Lower leg skin (tissue), 4 donors: ENCODE results near the gene GLE1. TPM values are rescaled to one million over a fixed set of nuclear protein-coding genes. Genes with fewer than 3 reads are reported as not detected.

Experiments used
- DNase-seq, 2 donors: peaks; one replicate each; pipeline ENCODE4 v3.0.0-alpha.2; 2019; ENCODE audit warnings: low spot score in 2 of 2
- H3K4me3 ChIP-seq: fragments of 200-600 bp; sonication (generic); 2 replicates; pipeline ENCODE4 v1.5.1; 2017; ENCODE audit warnings: mild to moderate bottlenecking, low read depth; ENCODE audit not compliant: poor library complexity, severe bottlenecking
- POLR2A ChIP-seq, 2 donors: fragments of 450-650 bp; IDR thresholded peaks; one replicate each; pipeline ENCODE4 v1.6.1; 2016 to 2017; ENCODE audit warnings: antibody characterized with exemption in 2 of 2, mild to moderate bottlenecking in 1 of 2, moderate library complexity in 1 of 2
- WGBS, 2 donors: methylation state at CpG; one replicate each; pipeline ENCODE4 v1.1.5; 2018; 5-methylcytosine and 5-hydroxymethylcytosine counted together
- intact Hi-C: fragments of 100-400 bp; cut with DNase I; formaldehyde crosslinking; loops from one replicate; pipeline ENCODE4 v1.15.0; 2023; ENCODE audit warnings: low total_unique reads
- total RNA-seq, 4 donors: library from RNA; depleted of rRNA; stranded (reverse); fragments of >200 nt; gene quantifications; one replicate each; pipeline ENCODE4 v1.1.0, GENCODE V29; 2016
- TF ChIP-seq, protein P1 (sequence below), 3 donors: fragments of 450-650 bp; IDR thresholded peaks; one replicate each; pipeline ENCODE4 v1.5.1; 2016; ENCODE audit warnings: antibody characterized with exemption in 3 of 3, mild to moderate bottlenecking in 3 of 3, moderate library complexity in 2 of 3

GLE1 gene
- total RNA-seq, 4 donors from 2014 or later, result 28.6 to 44.3 (median 30.8) TPM

DNA sequence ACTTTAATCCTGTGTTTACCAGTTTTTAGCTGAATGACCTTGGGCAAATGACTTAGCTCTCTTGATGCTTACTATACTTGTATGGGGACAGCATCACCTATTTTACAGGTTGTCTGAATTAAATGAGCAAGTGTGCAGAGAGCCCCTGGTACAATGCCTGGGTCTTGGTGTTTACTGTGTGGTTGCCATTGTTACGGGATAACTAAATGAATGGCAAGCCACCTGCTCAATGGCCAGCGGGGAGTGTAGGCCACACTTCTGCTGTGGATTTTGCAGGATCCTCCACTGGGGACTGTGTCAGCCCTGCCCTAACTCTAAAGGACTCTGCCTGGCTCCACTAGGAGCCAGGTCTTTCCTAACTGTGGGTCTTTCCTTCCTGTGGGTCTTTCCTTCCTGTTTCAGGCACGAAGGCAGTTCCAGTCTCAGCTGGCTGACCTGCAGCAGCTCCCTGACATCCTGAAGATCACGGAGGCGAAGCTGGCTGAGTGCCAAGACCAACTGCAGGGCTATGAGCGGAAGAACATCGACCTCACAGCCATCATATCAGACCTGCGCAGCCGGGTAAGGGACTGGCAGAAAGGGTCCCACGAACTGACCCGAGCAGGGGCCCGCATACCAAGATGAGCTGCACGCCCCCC, 10.3 kb upstream of the GLE1 start:
- TF ChIP-seq, protein P1, sequence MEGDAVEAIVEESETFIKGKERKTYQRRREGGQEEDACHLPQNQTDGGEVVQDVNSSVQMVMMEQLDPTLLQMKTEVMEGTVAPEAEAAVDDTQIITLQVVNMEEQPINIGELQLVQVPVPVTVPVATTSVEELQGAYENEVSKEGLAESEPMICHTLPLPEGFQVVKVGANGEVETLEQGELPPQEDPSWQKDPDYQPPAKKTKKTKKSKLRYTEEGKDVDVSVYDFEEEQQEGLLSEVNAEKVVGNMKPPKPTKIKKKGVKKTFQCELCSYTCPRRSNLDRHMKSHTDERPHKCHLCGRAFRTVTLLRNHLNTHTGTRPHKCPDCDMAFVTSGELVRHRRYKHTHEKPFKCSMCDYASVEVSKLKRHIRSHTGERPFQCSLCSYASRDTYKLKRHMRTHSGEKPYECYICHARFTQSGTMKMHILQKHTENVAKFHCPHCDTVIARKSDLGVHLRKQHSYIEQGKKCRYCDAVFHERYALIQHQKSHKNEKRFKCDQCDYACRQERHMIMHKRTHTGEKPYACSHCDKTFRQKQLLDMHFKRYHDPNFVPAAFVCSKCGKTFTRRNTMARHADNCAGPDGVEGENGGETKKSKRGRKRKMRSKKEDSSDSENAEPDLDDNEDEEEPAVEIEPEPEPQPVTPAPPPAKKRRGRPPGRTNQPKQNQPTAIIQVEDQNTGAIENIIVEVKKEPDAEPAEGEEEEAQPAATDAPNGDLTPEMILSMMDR (IDR thresholded peaks at IDR 0.05), result no peak
- no peak for TF ChIP-seq POLR2A (IDR thresholded peaks at IDR 0.05)
- 41 to 56% methylated on average over 12 to 13 of the region's 13 CpGs for WGBS, 2 donors
- no peak overlapping the region for H3K4me3 ChIP-seq
- peak; percentile 39 to 88 for DNase-seq
- intact Hi-C loops, result no loop called here

DNA sequence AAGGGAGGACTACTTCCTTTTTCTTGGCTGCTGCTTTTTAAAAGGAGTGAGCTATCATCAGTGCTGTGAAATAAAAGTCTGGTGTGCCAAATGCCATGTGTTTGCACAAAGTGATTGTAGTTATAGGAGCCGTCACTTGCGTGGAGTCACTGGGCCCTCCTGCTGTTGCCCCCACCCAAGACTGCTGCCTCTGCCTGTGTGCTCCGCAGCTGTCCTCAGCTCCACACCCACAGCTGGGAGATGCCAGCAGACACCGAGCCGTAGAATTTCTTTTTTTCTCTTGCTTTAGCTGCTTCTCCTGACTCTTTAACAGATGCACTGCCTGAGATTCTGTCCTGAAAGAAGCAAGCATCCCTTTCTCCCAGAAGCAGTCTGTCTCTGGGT, 9.8 kb upstream of the GLE1 start:
- DNase-seq, result no peak
- intact Hi-C loops, result no loop called here
- no peak overlapping the region for H3K4me3 ChIP-seq
- WGBS, 2 donors, result 43 to 59% methylated on average over 5 of the region's 5 CpGs
- no peak for TF ChIP-seq POLR2A (IDR thresholded peaks at IDR 0.05)
- TF ChIP-seq, protein P1 (IDR thresholded peaks at IDR 0.05), result no peak

DNA sequence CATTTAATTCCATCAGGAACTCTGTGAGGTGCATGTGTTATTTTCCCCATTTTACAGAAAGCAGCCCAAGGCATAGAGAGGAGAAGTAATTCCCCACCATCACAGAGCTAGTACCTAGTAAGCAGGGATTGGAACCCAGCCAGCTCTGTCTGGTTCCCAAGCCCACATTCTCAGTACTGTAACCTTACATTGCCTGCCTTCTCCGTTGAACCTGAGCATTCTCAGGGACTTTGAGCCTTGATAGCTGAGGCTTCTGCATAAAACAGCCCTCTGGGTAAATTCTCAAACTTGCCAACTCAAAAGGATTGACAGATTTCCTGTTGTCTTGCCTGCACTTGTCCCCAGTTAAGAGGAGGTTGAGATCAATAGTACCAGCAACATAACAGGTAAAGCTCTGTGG, 9.2 kb upstream of the GLE1 start:
- no peak for DNase-seq
- H3K4me3 ChIP-seq, result no peak overlapping the region
- 32 to 45% methylated on average over 1 of the region's 1 CpG for WGBS, 2 donors
- intact Hi-C loops, result no loop called here
- TF ChIP-seq, protein P1 (IDR thresholded peaks at IDR 0.05), result no peak
- no peak for TF ChIP-seq POLR2A (IDR thresholded peaks at IDR 0.05)

DNA sequence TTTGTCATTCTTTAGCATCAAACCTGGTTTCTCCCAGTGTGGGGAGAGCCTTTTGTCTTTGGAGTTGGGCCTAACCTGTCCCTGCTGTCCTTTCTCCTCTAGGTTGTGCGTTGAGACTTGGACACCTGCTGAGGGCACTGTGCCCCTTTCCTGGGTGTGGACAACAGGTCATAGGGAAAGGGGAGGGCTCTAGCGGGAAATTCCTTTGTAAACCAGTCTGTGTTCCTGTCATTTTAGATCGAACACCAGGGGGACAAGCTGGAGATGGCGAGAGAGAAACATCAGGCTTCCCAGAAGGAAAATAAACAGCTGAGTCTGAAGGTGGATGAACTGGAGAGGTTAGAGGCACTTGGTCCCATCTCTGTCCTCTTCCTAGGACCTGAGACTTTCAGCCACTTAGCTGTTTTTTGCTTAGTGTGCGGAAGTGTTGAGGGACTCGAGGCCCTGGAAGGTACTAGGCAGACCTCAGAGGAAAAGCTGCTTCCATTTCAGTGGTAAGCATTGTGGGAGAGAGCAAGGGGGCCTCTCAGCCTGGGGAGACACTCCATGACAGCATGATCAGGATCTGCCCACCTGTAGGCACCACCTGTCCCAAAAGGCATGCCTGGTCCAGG, 8.6 kb upstream of the GLE1 start:
- 54 to 66% methylated on average over 6 of the region's 6 CpGs for WGBS, 2 donors
- DNase-seq, result no peak
- intact Hi-C loops, result no loop called here
- TF ChIP-seq POLR2A (IDR thresholded peaks at IDR 0.05), result no peak
- H3K4me3 ChIP-seq, result no peak overlapping the region

DNA sequence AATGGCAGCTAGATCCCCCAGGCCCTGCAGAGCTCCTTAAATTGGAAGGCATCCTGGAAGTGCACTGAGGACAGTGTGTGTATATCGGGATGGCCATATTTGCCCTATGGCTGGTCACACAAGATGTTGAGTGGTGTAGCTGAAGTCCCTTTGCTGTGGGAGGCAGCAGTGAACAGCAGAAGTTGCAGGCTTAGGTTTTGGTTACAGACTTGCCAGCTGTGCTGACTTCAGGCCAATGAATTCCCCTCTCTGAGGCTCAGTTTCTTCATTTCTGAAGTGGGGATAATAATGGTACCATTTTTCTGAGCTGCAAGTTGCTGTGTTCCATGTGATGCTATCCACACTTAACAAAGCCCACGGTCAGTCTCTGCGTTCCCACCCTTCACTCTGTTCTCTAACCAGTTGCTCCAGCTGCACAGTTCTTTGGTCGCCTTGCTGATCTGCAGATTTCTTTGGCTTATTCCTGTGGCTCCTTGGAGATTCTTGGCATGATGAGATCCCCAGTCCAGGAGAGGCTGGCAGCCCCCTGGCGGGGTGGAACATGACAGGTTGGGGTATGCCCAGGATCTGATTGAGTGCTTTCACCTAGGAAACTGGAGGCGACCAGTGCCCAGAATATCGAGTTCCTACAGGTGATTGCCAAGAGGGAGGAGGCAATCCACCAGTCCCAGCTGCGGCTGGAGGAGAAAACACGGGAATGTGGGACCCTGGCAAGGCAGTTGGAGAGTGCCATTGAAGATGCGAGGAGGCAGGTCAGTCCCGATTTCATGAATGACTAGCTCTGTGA, 6.5 kb upstream of the GLE1 start:
- no peak for TF ChIP-seq POLR2A (IDR thresholded peaks at IDR 0.05)
- TF ChIP-seq, protein P1 (IDR thresholded peaks at IDR 0.05), result no peak
- intact Hi-C loops, result no loop called here
- WGBS, 2 donors, result 68 to 74% methylated on average over 11 of the region's 11 CpGs
- H3K4me3 ChIP-seq, result no peak overlapping the region
- DNase-seq, result peak in 1 of 2 donors; percentile 69

DNA sequence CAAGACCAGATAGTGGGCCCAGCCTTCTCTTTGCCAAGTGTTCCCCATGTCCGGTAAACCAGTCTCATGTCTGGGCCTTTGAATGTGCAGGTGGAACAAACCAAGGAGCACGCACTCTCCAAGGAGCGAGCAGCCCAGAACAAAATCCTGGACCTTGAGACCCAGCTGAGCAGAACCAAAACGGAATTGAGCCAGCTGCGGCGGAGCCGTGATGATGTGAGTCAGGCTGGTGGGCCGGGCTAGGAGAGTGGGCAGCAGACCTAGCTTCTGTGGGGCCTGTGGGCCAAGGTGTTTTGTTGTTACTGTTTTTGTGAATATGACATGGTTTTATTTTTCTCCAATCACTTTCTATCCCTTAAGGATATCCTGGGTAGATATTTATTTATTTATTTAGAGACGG, 5.6 kb upstream of the GLE1 start:
- 93 to 97% methylated on average over 9 of the region's 9 CpGs for WGBS, 2 donors
- peak in 1 of 2 donors; percentile 79 for DNase-seq
- intact Hi-C loops, result no loop called here

More for the DNA sequence above, 5.6 kb upstream of the GLE1 start:
- no peak overlapping the region for H3K4me3 ChIP-seq
- no peak for TF ChIP-seq POLR2A (IDR thresholded peaks at IDR 0.05)
- TF ChIP-seq, protein P1 (IDR thresholded peaks at IDR 0.05), result no peak
